ENCODE data around the gene PSENEN. TPM values are rescaled to one million over a fixed set of nuclear protein-coding genes. Genes with fewer than 3 reads are reported as not detected.

PSENEN gene, protein sequence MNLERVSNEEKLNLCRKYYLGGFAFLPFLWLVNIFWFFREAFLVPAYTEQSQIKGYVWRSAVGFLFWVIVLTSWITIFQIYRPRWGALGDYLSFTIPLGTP
- total RNA-seq (2014; rRNA removed; shearing (Covaris generic)): 90.5 and 108 TPM in 2 replicates

DNA sequence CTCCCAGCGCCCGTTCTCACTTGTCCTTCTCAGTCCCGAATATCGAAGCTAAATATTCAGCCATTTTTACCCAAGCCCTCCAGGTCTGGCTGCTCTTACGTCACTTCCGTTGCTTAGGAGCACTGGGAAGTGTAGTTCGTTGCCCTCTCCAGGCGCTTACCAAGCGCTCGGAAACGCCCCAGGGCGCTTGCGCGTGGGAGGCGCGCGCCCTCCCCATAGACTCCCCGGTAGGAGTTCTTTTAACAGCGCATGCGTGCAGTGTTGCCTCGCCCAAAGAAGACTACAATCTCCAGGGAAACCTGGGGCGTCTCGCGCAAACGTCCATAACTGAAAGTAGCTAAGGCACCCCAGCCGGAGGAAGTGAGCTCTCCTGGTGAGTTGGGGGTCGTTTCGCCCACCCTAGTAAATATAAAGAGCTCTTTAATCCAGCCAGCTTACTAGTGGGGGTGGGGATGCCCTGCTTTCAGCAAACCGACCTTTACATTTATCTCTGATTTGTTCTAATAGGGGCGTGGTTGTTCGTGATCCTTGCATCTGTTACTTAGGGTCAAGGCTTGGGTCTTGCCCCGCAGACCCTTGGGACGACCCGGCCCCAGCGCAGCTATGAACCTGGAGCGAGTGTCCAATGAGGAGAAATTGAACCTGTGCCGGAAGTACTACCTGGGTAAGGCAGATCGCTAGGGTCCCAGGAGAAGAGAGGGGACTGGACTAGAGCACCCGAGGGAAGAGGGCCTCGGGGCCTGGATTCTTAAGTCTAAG is at the start of gene PSENEN, which contains the start of gene U2AF1L4:
Gene PSENEN (plus strand): TSS at position 324 of the 759 bp plus-strand sequence. CDS start 280 bp downstream, at position 604.
Gene U2AF1L4 (minus strand): TSS at position 91 of the 759 bp plus-strand sequence. CDS start 27 bp downstream, at position 64.
- DNase-seq (ENCODE audit: low read depth): peak; percentile 99

DNA sequence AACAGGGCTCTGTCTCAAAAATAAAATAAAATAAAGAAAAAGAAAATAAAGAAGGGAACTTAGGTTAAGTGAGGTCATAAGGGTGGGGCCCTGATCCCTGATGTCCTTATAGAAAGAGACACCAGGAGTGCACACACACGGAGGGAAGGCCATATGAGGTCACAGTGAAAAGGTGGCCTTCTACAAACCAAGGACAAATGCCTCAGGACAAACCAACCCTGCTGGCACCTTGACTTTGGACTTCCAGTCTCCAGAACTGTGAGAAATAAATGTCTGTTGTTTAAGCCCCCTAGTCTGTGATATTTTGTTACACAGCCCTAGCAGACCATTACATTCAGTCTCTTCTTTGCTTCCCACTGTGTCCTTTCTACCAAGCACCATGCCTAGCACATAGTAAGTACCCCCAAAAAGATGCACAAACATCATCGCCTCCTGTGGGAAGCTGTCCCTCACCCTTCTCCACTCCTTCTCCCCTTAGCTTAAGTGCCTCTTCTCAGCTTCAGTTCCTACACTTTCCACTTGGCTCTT is 49.5 kb upstream of the PSENEN start:
- DNase-seq (ENCODE audit: low read depth): no peak

DNA sequence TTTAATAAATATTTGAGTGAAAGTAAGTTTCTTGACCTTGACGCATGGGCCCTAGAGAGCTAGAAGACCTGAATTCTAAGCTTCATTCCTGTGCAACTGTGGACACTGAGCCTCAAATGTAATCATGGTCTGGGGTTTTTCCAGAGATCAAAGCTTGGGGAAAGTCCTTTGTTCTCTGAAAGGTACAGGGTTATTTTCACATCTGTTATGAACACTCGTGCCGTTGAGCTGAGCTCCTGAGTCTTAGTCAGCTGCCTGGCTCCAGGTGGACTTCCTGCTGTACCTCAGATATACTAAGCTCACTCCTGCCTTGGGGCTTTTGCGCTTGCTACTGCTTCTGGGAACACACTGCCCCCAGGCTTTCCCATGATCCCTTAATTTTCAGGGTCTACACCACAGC is 48.6 kb upstream of the PSENEN start:
- no peak for DNase-seq (ENCODE audit: low read depth)

DNA sequence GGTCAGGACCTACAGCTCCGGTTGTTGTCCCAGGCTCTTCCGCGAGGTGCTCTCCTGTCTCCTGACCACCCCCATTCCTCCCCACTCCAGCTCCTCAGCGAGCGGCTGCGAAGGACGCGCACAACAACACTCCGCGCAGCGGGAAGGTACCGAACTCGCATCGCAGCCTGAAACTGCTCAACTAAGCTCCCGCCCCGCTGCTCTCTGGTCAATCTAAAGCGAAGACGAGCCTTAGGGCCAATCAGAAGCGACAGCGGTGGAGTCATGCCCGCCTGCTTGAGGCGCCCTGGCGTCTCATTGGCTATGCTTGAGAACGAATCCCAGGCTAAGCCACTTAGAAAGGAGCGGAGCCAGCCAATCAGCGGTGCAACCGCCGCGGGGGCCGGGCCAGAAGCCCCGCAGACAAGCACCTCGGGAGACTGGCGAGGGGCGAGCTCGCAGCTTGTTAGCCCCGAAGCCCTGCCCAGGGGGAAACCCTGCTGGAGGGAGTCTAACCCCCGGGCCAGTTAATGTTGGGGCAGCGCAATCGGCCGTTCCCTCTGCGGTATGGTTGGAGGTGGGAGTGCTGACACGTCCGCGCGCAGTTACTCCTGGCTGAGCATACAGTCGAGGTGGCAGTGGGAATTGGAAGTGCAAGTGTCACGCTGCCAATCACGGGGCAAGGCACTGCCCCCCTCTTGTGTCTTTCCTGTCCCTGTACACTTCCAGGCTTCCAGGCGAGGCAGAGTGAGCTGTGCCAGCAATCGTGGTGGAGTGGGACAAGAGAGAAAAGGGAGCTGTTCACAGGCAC is 43.0 kb upstream of the PSENEN start:
- DNase-seq (ENCODE audit: low read depth): peak; percentile 98

DNA sequence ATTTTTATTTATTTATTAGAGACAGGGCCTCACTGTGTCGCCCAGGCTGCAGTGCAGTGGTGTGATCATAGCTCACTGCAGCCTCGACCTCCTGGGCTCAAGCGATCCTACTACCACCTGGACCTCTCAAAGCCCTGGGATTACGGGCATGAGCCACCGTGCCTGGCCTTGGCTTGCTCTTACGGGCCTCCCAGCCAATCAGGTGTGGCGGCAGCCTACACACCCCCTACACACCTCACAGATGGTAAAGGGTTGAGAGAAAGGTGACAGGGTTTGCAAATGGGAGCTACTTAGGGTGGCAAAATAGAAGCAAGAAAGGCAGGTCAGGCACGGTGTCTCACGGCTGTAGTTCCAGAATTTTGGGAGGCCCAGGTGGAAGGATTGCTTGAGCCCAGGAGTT is 42.1 kb upstream of the PSENEN start:
- no peak for DNase-seq (ENCODE audit: low read depth)

DNA sequence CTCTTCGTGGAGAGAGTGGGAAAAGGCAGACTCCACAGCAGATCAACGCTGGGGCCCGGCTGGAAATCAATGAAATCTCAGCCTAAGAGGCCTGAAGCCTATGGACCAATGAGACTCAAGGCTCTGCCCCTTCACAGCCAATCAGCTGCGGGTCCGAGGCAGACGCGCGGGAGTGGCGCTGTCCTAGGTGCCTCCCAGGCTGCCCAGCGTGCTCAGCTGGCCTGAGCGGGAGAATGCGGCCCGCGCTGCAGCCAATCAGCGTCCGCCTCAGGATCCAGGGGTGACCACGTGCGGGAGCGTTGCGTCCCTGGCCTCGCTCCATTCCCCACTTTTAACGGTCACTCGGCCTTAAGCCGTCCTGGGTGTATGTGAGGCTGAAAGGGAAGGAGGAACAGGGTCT is 41.2 kb upstream of the PSENEN start, which contains the start of gene ZBTB32:
Gene ZBTB32 (plus strand): TSS at position 341 of the 400 bp plus-strand sequence. CDS start 10,069 bp downstream, outside the sequence.
- peak; percentile 37 for DNase-seq (ENCODE audit: low read depth)

DNA sequence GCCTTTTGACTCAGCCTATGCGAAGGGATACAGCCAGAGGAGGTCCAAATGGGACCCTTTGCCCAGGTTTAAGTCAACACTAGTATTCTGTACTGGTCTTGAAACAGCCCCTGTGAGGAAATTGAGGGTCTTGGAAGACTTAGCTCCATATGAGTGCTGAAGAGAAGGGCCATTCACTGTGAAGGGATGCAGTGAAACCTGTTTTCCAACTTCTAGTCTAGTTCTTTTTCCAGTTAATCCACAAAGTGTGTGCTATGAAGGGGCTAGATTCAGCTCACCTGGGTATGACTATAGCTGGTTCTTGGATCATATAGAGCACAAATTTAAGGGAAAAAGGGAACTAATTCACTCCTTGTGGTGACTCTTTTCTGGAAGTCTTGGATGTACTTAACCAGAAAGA is 37.1 kb upstream of the PSENEN start:
- no peak for DNase-seq (ENCODE audit: low read depth)

DNA sequence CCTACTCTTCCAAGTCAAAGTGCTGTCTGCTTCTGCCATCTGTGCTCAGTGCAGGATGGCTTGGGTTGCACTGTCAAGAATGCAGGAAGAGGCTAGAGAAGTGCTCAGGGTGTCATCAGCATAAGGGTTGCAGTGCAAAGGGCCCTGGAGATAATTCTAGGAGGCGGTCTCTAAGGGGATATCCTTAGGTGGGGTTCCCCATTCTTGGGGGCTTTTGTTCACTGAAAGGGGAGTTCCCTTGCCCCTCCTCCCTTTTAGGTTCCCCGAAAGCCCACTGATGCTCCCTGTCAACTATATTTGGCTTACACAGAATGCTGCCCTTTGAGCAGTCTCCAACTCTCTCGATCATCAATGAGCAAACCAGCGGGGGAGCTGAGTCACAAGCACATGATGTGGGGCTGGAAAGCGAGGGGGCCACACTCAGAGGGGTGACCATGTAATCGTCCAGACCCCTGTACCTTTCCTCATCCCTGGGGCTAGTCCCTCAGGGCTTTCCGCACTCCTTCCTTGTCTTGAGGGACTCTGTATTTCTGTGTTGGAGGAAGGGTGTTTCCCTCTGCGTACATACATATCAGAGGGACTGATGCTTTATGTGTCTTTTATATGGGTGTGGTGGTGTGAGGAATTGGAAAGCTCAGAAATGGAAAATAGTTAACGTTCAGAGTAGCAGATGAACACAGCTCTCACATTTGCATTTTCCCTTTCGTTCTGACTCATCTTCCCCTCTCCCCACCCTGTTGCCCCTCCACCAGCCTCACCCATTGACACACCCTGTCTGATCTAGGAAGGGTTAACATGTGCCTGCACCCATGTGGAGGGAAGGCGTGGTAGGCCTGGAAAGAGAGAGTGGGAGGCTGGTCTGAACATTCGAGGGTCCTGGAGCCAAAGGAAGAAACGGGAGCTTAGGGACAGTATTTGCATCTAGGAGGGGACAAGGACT is 34.4 kb upstream of the PSENEN start:
- DNase-seq (ENCODE audit: low read depth): no peak

DNA sequence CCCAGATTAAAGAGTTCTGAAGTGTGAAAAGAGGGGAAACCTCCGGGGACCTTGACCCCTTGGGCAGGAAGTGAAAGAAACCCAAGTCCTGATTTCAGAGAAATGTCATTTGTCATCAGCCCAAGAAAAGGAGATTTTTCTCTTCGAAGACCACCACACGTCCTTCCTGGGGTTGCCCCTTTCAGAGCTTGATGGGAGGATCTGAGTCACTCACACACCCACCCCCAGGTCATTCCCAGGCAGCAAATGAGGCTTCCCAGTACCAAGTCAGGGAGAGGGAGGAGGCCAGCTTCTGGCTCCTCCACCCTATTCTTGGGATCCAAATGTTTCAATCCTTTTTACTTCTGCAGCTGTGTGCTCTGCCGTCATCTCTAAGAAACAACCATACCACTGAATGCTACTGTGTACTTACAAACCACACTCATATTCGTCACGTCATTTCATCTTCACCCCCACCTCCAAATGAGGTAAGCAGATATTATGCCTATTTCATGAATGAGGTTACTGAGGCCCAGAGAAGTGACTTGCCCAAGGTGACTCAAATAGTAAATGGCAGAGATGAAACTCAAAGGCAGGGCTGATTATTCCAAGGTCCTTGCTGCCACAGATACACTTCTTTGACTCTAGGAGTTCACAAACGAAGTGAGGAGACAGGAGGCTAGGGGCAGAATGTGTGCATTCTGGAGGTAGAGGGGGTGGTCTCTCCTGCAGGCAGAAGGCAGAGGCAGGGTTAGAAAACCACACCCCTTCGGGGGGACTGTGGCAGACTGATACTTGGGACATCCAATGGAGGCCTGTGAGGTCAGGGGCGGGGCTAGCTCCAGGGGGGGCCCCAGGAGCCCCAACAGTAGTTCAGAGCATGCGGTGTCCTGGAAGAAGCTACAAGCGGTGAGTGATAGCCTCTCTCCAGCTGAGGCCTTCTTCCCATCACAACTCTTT is 32.6 kb upstream of the PSENEN start:
- no peak for DNase-seq (ENCODE audit: low read depth)

DNA sequence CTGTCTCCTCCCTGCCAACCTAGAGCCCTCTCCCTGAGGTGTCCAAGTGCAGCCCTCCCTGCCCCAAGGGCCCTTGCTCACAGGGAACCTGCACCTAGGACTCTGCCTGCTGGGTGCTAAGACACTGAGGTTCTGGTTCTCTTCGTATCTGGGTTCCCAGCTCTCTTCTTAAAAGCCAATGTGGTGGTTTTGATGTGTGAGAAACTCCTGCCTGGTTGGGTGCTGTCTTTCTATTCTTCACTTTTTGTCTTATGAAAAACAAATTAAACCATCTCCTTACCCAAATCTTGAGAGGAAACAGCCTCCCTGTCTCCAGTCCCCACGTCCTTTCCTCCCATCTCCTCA is 32.0 kb upstream of the PSENEN start:
- DNase-seq (ENCODE audit: low read depth): no peak

DNA sequence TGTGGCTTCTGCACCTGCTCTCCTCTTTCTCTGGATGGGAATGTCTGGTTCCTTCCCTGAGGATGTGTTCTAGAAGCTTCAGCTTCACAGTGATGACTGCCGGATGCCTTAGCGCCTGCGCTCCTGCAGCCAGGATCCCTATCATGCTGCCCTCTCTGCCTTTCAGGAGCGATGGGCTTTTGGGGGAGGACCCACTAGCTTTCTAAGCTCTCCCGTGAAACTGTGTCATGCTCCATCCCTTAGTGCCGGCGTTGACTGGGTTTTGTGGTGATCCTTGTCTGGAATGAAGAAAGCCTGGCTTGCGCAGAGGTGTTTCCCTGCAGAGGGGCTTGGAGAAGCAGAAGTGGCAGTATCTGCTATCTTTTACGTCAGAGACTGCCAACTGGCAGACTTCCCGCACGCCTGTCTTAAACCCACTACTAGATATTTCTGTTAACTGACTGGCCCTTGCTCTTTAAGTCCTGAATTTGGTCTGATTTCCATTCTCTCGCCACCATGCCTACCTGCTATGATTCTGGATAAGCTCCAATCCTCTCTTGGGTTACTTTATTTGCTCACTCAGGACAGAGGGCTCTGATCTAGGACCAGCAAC is 31.5 kb upstream of the PSENEN start:
- no peak for DNase-seq (ENCODE audit: low read depth)

DNA sequence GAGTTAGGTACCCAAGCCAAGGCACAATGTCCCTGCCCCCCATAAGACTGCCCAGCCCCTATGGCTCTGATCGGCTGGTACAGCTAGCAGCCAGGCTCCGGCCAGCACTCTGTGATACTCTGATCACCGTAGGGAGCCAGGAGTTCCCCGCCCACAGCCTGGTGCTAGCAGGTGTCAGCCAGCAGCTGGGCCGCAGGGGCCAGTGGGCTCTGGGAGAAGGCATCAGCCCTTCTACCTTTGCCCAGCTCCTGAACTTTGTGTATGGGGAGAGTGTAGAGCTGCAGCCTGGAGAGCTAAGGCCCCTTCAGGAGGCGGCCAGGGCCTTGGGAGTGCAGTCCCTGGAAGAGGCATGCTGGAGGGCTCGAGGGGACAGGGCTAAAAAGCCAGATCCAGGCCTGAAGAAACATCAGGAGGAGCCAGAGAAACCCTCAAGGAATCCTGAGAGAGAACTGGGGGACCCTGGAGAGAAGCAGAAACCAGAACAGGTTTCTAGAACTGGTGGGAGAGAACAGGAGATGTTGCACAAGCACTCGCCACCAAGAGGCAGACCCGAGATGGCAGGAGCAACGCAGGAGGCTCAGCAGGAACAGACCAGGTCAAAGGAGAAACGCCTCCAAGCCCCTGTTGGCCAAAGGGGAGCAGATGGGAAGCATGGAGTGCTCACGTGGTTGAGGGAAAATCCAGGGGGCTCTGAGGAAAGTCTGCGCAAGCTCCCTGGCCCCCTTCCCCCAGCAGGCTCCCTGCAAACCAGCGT is 30.7 kb upstream of the PSENEN start:
- no peak for DNase-seq (ENCODE audit: low read depth)

DNA sequence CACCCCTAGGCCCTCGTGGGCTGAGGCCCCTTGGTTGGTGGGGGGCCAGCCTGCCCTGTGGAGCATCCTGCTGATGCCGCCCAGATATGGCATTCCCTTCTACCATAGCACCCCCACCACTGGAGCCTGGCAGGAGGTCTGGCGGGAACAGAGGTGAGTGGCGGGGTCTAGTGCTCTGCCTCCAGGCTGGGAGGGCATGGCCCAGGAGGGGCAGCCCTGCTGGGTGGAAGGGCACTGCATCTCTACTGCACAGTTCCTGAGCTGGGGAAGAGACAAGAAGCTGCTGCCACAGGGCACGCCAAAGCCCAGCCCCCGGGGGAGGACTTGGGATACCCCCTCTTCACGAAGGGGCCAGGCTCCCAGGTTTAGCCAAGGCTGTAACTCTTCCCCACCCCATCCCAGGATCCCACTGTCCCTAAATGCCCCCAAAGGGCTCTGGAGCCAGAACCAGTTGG is 30.1 kb upstream of the PSENEN start:
- DNase-seq (ENCODE audit: low read depth): no peak

DNA sequence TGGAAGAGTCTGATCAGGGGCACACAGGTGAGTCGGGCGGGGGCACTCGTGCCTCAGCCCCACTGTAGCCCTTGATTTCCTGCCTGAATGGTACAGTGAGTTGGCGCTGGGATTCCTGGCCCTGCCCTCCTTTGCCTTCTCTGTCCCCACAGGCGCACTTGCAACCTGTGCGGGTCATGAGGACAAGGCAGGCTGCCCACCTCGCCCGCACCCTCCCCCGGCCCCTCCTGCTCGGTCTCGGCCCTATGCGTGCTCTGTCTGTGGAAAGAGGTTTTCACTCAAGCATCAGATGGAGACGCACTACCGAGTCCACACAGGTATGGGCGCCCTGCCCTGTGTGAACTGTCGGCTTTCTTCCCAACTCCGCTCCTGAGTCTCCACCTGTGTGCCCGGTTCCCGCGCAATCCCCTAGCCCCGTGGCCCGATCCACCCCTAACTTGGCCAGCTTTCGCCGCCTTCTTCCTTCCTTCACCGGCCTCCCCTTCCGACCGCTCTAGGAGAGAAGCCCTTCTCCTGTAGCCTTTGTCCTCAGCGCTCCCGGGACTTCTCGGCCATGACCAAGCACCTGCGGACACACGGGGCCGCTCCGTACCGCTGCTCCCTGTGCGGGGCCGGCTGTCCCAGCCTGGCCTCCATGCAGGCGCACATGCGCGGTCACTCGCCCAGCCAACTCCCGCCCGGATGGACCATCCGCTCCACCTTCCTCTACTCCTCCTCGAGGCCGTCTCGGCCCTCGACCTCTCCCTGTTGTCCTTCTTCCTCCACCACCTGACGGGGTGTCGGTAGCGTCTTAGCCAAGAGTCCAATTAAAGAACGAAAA is 29.3 kb upstream of the PSENEN start:
- DNase-seq (ENCODE audit: low read depth): no peak

DNA sequence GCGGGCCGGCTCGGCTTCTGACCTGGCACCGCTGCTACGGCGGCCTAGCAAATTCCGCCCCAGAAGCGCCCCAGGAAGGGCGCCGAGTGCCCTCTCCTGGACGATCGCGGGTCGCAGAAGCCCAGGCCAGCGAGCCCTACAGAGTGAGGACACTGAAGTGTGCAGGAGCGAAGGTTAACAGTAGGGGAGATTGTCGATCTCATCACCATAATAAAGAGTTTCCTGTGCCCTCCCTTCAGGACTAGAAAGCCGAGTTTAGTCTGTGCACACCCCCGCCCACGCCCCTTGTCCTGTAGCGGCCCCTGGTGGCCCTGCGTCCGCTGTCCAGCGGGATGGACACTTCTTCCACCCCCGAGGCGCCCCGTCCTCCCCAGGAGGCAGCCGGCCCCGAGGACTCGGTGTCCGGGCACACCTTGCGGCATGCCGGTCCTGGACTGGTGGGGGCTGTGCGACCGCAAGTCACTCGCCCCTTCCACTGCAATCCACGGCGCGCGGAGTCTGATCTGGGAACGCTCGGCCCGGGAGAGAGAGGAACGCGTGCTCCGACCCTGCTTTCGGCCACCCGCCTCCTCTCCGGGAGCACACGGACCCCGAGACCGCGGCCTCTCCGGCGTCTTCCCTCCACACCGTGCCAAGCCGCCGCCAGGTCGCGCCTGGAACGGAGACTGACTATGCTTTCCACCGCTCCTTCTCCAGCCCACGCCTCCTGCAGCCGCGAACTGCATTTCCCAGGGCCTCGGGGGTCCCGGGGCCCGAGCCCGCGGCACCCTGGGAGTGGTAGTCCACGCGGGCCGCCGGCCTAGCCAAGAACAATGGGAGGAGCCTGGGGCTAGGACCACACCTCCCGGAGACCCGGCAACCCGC is 28.4 kb upstream of the PSENEN start:
- peak; percentile 94 for DNase-seq (ENCODE audit: low read depth)

DNA sequence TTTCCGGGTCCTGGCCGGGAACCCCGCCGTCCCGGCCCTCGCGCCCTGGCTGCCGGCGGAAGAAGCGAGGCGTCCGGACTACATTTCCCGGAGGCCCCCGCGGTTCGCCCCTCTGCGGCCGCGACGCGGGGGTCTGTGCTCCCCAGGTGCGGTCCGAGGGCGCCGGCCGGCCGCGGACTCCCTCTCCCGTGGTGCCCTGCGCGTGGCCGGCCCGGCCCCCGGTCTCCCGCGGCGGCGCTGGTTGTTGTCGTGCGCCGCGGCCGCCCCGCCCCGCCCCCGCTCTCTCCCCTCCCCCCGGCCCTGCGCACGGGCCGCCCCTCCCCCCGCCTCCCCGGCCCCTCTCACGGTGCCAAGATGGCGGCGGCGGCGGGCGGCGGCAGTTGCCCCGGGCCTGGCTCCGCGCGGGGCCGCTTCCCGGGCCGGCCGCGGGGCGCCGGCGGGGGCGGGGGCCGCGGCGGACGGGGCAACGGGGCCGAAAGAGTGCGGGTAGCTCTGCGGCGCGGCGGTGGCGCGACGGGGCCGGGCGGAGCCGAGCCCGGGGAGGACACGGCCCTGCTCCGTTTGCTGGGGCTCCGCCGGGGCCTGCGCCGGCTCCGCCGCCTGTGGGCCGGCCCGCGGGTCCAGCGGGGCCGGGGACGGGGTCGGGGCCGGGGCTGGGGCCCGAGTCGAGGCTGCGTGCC is 27.6 kb upstream of the PSENEN start, which contains the start of gene KMT2B:
Gene KMT2B (plus strand): TSS at position 339 of the 680 bp plus-strand sequence. CDS start 16 bp downstream, at position 355.
- no peak for DNase-seq (ENCODE audit: low read depth)

All from M059J (cell line).